Inferior parietal cortex (tissue), 1 donor: ENCODE data around the gene SPATS2L.

Experiments
- DNase-seq: peaks from one replicate; pipeline ENCODE4 v3.0.0-alpha.2; 2016; ENCODE audit errors: extremely low spot score

SPATS2L gene

DNA sequence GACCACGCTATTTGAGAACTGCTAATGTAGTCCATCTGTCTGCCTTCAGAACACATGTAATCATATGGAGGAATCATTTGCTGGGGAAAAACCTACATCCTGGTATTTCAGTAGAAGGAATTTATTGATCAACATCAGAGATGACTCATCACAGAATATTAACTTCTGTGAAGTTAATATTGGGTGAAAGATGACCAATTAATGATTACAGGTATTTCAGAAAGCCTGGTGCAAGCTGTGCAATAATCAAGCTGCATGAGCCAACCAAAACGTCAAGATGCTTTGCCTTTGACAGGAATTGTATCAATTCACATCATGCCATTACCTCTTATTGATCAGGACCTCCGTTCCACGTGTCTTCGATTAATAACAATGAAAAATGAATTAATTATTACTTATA lies 9.4 kb upstream of the SPATS2L start:
- DNase-seq = no peak

DNA sequence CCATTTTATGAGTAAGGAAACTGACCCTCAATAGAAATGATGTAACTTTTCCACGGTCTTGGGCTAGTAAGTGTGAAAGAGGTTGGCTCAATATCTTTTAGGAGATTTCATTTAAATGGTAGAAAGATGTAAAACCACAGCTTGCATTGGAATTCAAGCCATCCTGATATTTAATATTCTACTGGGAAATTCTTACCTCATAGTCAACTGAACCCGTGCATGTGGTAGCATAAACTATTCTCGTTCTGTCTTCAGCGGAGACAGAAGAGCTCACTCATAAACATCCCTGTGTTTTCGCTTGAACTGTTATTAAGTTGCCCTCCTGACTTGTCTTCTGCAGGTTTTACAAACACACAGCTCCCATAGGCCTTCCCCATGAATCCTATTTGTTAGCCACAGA lies 8.5 kb upstream of the SPATS2L start:
- no peak for DNase-seq

DNA sequence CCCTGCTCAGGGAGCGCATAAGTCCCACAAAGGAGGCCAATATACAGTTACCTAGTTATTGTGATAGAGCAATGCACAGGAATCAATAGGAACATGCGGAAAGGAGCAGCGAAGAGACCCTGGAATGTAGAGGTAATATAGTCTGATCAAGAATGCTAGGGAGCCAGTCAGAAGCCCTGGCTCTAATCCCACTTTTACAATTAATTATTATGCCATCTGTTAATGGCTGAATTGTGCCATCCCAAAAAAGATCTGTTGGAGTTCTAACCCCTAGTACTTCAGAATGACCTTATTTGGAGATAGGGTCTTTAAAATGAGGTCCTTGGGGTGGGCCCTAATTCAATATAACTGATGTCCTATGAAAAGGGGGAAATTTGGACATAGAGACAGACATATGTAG lies 7.7 kb upstream of the SPATS2L start:
- DNase-seq = no peak

DNA sequence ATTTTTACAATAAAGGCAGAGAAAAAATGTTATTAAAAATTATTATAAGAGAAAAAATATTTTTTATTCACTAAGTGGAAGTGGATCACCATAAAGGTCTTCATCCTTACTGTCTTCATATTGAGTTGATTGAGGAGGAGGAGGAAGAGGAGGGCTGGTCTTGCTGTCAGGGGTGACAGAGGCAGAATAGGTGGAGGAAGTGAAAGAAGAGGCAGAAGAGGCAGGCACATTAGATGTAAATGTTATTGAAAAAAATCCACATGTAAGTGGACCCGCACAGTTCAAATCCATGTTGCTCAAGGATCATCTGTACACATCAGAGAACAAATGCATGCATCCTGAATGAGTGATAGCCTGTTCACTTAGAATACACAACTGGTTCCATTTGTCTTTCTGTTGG lies 6.4 kb upstream of the SPATS2L start:
- DNase-seq = no peak

DNA sequence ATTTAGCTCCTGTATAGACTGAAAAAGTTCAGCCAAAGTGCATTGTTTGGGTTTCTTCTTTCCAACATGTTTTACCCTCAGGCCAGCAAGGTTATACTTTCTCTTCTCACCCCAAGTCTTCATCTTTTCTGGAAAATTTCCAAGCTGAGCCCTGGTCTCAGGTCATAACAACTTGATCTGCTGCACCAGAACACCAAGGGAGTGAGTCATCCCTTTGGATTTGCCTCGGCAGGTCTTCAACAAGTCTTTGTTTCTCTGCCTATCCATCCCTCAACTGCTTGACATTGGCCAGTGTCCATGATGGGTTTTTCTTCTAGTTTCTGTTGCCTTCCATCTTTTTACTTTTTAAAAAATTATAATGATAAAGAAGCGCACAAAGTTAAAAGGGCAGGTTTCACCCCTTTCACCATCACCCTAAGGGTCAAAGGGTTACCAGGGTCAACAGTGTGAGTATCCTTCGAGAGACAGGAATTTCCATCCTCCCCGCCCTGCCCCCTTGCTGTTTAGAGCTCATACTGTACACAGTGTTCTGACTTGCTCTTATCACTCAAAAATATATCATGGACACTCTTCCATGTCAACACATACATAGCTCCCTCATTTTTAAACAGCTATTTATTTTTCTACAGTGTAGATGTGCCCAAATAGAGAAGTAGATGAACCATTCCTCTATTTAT lies 5.7 kb upstream of the SPATS2L start:
- no peak for DNase-seq

DNA sequence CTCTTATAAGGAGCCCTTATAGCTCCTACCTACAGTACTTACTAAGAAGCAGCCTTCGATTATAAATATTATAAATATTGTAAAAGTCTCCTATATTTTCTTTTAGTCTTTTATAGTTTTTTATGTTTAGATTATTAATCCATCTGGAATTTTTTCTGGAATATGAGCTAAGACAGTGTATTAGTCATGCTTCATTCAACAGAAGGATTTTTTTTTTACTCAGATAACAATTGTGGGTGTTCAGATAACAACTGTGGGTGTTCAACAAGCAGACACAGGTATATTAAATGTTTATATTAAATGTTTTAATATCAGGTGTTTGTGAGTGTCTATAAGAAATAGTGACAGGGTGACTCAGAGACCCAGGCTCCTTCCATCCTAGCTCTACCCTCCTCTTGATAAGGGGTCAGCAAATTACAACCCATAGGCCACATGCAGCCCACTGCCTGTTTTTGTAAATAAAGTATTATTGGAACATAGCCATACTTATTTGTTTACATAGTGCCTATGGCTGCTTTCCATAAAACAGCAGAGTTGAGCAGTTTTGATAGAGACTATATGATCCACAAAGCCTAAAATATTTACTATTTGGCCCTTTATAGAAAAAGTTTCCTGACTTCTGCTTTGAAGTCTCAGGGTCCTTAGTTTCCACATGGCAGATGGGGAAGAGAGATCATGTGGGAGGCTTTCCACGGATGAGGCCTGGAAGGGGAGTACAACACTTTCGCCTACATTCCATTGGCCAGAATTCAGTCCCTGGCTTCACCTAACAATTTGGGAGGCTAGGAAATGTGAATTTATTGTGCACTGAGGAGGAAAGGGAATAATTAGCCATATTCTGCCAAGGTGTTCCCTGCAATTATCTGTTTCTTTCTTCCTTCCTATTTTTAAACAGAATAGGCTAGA lies 4.3 kb upstream of the SPATS2L start:
- no peak for DNase-seq

DNA sequence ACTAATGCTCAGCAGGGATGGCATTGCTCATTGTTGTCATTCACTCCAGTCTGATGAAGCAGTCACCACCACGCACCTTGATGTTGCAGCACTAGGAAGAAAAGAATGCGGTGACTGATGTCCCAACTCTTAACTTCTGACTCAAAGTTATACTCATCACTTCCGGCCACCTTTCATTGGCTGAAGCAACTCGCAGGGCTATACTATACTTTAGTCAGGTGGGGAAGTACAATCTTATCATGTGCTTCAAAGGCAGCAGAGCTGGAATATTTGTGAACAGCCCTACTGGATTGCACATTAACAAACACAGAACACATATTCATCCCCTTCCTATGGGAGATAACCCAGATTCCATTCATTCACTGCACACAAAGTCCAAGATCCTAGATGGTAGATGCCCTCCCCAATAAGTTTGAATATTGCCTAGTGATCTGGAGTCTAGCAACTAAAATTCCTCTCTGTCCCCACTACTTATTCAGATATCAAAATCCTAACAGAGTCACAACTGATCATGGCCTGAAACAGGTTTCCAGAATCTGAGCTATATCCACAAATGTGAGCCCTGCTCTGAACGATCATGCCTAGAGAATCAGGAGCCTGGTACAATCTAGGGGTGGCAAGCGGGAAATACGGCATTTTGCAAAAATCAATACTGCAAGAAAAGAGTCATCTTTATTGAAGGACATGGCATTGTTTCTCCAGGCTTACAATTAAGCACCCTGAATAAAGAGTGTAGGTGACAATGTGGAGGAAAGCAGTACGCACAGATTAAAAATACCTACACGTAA lies 3.4 kb upstream of the SPATS2L start:
- DNase-seq = no peak

DNA sequence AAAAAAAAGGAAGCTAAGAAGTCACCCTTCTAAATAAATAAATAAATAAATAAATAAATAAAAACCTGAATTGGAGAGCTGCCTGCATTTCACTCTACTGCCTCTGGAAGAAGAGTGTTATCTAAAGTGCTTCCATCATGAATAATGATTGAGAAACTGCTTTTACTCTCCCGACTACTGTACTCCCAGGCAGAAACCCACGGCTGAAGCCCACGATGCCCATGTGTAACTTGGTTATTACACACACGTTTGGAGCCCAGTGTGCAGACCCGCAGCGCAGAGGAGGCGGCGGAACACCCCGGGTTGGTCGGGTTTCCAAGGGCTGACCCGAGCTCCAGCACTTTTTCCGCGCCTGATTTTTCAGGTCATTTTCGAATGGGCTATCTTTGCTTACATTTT lies 697 bp upstream of the SPATS2L start:
- DNase-seq = no peak

DNA sequence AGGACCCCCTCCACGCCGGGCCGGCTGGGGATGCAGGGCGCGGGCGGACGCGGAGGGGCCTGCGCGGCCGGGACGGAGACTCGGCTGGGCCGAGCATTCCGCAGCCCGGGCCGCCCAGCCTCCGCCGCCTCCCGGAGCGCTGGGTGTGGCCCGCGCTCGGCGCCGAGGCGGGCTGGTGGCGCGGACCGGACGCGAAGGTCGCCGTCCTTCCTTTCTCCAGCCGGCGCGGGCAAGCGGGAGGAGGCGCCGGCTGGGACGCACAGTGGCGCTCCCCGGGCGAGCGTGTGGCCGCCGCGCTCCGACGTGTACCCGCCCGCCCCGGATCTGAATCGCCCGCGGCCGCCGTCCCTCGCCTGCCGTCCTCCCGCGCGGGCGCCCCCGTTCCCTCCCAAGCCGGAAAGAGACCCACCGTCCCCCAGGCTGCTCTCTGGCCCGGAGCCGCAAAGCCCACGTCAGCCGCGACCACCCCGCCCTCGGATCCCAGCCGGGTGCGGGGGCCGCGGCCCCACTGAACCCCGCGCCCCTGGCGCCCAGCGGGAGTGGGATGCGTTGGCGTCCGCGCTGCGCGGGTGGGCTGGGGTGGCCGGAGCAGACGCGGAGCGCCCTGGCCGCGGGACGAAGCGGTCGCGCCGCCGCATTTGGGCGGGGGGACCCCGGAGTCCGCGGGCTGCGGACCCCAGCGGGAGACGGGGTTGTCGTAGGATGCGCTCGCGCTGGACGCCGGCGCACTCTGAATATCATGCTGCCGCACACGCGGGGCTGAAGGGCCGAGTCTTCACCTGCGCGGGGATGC lies 634 bp downstream of the SPATS2L start:
- DNase-seq = no peak

DNA sequence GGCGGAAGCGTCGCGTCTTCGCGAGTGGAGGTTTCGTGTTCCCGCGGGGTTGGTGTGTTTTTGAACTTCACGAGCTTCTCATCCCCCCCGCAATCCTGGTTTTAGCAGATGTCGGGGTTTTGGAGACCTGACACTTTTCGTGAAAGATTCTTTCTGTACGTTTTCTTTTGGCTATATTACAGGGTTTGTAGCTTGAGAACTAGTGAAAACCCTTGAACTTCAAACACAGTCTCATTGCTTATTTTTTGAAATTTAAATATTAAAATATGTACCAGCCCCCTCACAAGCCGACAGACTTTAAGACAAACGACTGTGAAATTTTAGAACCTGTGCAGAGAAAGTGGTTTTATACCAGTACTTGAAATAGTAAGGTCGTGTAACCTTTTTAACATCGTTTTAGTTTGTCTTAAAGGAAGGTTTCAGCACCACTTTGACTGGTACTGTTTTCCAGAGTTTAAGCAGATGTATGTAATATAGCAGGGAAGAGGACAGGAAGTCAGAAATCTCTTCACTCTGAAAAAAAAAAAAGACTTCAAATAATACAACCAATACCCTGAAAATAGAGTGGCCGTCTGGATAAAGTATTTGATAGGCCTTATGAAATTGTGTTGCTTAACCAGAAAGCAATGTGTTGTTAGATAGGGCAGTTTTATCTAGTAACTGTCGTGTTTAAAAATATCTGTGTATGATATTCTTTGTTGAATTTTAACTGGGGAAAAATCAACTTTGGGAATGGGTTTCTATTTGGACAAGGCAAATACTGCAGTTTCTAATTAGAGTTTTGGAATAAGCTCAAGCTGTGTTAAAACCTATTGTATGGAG lies 1.4 kb downstream of the SPATS2L start:
- DNase-seq = no peak

DNA sequence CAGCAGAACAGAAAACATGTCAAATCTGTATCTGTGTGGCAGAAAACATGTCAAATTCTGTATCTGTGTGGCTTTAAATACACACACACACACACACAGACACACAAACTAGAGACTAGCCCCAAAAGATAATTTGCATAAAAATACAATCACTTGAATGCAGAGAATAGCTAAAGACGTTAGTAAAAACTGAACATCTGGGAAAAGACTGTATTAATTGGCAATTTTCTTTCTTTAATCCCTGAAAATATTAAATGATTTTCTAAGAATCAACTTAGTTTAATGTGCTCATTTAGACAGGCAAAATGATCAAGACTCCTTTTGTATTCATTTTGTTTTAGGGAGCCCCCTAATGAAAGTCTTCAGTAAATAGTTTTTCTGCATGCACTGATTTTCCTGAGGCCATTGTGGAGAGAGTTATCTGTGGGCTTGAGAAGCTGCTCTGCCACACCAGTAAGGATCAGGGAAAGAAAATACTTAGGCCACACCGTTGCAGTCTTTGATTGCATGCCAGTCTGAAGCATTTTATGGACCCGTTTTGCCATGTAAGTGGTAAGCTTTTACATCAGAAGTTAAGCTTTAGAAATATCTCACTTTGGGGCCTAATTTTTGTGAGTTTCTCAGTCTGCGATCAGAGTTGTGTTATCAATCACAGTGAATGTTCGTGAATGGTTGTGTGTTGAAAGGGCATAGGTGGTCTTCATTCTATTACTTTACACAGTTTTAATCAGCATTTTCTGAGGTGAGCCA lies 2.2 kb downstream of the SPATS2L start:
- DNase-seq = no peak

DNA sequence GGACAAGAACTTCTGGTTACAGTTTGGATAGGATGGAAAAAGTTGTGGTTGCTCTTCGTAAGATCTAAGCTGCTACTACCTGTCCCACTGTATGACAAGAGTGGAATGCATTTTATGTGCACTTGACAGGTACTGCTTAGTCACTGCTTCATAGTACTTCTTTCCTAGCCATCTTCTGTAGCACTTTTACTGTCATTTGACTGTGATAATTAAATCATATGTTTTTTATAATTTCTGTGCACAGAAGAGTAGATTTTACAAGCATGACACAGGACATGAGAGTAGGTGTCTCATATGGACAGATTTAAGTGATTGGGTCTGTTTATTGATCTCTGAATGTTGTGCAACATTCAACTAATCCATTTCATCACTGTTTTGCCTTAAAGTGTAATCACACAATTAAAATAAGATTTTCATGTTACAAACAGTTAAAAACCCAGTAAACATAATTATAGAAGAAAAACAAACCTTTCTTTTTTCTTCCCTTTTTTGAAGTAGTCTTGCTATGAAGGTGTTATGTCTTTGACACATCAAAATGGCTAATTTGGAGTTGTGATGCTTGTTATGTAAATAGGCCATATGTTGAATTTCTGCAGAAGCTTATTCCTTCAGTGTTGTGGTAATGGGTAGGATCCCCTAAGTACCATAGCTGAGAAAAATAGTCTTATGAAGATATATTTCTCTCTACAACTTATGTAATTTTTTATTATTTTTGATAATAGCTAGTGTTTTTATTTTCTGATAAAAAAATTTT lies 3.0 kb downstream of the SPATS2L start:
- no peak for DNase-seq

DNA sequence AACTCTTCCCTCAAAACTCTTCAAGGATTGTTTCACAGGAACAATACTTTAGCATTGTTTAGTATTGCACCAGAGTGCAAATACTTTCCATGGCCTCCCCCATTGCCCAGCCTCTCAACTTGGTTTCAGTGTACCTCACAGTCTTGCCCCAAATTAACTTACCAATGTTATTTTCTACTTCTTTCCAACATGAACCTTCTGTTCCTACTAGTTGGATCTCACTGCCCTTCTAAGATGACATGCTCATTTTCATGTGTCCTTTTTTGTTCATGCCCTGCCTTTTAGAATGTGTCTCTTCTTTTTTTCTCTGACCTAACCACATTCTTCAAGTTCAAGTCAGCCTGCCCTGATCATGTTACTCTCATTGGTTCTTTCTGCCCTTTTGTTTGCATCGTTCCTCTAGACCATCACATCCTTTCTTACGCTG lies 4.1 kb downstream of the SPATS2L start:
- no peak for DNase-seq

DNA sequence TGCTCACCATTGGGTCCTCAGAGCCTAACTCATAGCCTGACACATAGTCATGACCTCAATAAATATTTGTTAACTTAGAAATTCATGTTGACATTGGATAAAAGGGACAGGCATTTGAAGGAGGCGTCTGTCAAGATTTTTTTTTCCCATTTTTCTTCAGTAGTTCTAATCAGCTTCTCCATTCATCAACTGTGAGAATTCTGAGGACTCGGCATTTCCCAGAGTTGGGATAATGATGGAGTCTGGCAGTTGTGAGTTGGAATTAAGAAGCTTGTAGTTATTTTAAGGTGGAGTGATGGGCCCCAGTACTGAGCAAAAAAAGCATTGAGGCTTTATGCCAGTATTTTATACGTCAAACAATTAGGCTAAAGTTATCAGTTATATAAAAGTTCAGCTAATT lies 4.6 kb downstream of the SPATS2L start:
- no peak for DNase-seq

DNA sequence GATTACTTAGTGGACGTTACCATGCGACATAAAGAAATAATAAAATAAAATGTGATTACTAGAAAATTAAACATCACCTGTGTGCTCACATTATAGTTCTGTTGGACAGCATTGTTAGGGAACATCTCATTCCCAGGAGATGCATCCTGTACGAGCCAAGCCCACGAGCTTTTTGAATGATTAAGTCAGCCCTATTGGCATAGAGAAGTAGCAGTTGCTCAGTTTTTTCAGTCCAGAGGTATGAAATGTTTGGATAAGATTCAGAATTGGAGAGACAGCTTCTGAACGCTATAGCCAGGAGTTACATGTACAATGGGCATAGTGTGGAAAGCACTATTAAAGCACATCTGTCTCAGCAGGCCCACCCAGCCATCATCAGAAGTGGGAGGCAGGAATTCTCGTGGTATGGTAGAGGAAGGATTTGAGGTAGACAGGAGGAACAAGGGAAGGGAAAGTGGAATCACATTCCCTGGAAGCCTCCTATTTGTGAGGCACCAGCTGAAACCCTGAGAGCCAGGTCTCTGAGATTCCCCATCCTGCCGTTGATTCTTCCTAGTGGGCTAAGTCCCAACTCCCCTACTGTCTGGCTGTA lies 8.6 kb downstream of the SPATS2L start:
- no peak for DNase-seq

DNA sequence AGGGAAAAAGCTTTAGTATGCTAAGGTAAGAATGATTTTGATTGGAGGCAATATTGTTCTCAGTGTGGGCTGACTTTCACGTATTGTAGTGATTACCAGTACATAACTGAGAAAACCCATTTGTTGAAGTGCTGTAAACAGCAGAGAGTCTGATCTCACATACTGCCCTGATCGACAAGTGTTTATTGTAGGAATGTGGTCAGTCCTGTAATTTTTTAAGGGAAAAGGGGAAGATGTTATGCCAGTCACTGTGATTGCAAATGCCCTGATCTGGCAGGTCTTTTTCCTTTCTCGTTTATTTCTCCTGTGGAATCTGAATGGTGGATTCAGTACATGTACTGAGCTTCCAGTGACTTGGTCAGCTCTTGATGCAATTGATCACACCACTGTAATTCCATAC lies 11.5 kb downstream of the SPATS2L start:
- no peak for DNase-seq

DNA sequence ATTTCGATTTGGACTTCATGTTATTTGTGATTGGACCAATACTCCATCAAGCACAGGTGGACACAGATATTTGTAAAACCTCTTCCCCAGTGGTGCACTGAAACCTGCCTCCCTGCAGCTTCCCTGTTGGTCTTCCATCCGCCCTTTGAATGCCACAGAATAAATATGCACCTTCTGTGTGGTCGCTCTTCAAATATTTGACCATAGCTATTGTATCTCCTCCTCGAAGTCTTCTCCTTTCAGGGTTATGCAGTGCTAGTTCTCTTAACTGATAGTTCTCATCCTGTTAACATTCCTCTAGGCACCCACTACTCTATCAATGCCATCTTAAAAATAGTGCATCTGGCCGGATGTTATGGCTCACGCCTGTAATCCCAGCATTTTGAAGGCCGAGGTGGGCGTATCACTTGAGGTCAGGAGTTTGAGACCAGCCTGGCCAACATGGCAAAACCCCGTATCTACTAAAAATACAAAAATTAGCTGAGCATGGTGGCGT lies 12.5 kb downstream of the SPATS2L start:
- DNase-seq = no peak

DNA sequence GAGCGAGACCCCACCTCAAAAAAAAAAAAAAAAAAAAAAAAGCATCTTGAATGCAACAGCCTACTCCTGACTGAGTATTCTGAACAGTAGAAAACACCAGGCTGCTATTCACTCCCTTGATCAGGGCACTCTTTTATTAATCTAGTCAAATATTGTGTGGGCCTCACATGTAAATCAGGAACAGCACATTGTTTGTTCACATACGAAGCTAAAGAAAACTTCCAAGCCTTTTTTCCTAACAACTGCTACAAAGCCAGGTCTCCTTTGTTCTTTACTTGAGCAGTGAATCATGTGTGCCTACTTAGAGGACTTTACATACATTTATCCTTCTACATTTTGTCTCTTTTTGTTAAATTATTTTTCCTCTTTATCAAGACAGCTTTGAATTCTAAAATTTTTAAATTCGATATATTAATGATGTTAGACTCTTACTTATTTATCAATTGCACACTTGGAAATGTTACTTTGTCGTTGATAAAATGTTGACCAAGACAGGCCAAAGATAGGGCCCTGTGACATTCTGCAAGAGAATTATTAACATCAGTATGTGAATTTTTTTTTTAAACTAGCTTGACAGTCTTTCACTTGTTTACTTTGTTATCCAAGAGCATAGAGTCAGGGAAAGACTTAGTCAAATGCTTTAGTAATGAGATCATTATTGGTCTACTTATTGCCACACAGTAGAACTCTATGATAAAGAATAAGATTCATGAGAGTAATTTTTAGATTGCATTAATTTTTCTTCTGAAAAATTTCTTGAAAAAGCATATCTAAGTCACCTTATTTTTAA lies 13.2 kb downstream of the SPATS2L start:
- no peak for DNase-seq
